H1 (cell line): ENCODE data around the gene PSMD12. TPM values are rescaled to one million over a fixed set of nuclear protein-coding genes. Genes with fewer than 3 reads are reported as not detected.
"Not testable (repeated sequence)": the region's sequence is repeated elsewhere in the genome, so short reads cannot be mapped to it uniquely, and the experiment has no call there.

Experiments
- CTCF ChIA-PET: fragments of 300-600 bp; sonication (Branson Sonifier 250); formaldehyde crosslinking; loops from one replicate; lab custom pipeline; 2021; ENCODE audit not compliant: partially characterized antibody; lab: Charles Lee
- POLR2A ChIA-PET: fragments of 300-600 bp; sonication (Branson Sonifier 250); formaldehyde crosslinking; loops from one replicate; lab custom pipeline; 2021; ENCODE audit warnings: inconsistent platforms; ENCODE audit not compliant: partially characterized antibody; lab: Charles Lee
- DNase-seq, 2 experiments: peaks; one replicate each; pipeline versions ENCODE4 v3.0.0 to v3.0.0-alpha.2; 2010 to 2022; ENCODE audit warnings: low spot score in 2 of 2, low read depth in 1 of 2, mixed read lengths in 1 of 2
- FAIRE-seq: peaks from 2 replicates; lab custom pipeline; 2011; peaks lifted over from hg19 to GRCh38; lab: Jason Lieb, UNC
- H2AFZ ChIP-seq: 2 replicates; pipeline ENCODE4 v1.8.1; 2012; ENCODE audit warnings: low read length, inconsistent platforms
- H2AK5ac ChIP-seq: 2 replicates; pipeline ENCODE4 v1.6.1; 2013; ENCODE audit warnings: low read depth, low read length
- H2BK120ac ChIP-seq: replicated peaks from 2 replicates; pipeline ENCODE3; 2013; ENCODE audit warnings: low read depth, low read length, inconsistent platforms
- H2BK12ac ChIP-seq: 2 replicates; pipeline ENCODE4 v1.6.1; 2013; ENCODE audit warnings: low read depth, low read length
- H2BK15ac ChIP-seq: 2 replicates; pipeline ENCODE4 v1.6.1; 2013; ENCODE audit warnings: low read length
- H2BK20ac ChIP-seq: 2 replicates; pipeline ENCODE4 v1.6.1; 2013; ENCODE audit warnings: low read length
- H2BK5ac ChIP-seq: 2 replicates; pipeline ENCODE4 v1.6.1; 2013; ENCODE audit warnings: low read depth, low read length
- H3K14ac ChIP-seq: 2 replicates; pipeline ENCODE4 v1.6.1; 2013; ENCODE audit warnings: inconsistent platforms; ENCODE audit not compliant: insufficient read length
- H3K18ac ChIP-seq: 2 replicates; pipeline ENCODE4 v1.6.1; 2013; ENCODE audit warnings: low read length; ENCODE audit errors: extremely low read depth
- H3K23ac ChIP-seq: 2 replicates; pipeline ENCODE4 v1.6.1; 2013; ENCODE audit warnings: inconsistent platforms; ENCODE audit not compliant: insufficient read length
- H3K23me2 ChIP-seq: 2 replicates; pipeline ENCODE4 v1.6.1; 2013; ENCODE audit warnings: low read depth, low read length
- H3K27ac ChIP-seq: 2 replicates; pipeline ENCODE4 v1.6.1; 2011; ENCODE audit warnings: low read depth, low read length, inconsistent platforms
- H3K27me3 ChIP-seq, 4 experiments: replicated peaks in 1 of 4; 1 replicate in 1 of 4; 2 replicates in 3 of 4; pipeline versions ENCODE4 v1.6.1 to v1.8.1; 2011 to 2013; ENCODE audit warnings: low read length in 3 of 4, mild to moderate bottlenecking in 3 of 4, inconsistent platforms in 2 of 4, mixed read lengths in 2 of 4, moderate library complexity in 1 of 4; ENCODE audit not compliant: control insufficient read depth in 3 of 4, insufficient read depth in 3 of 4; ENCODE audit errors: extremely low read depth in 1 of 4
- H3K36me3 ChIP-seq, 4 experiments: 2 replicates each; pipeline versions ENCODE4 v1.6.1 to v1.8.1; 2011 to 2013; ENCODE audit warnings: mild to moderate bottlenecking in 4 of 4, low read length in 3 of 4, moderate library complexity in 2 of 4, control low read depth in 1 of 4, inconsistent platforms in 1 of 4; ENCODE audit not compliant: insufficient read depth in 4 of 4, control insufficient read depth in 2 of 4
- H3K4ac ChIP-seq: replicated peaks from 2 replicates; pipeline ENCODE3; 2013; ENCODE audit warnings: low read length, low read depth, mixed read lengths, inconsistent platforms; ENCODE audit not compliant: insufficient read length
- H3K4me1 ChIP-seq, 4 experiments: replicated peaks in 1 of 4; 1 replicate in 1 of 4; 2 replicates in 3 of 4; pipeline versions ENCODE4 v1.6.1 to v1.8.1; 2011 to 2013; ENCODE audit warnings: low read length in 3 of 4, inconsistent platforms in 2 of 4, mixed read lengths in 1 of 4; ENCODE audit not compliant: insufficient read depth in 4 of 4, control insufficient read depth in 3 of 4
- H3K4me2 ChIP-seq, 2 experiments: 2 replicates each; pipeline versions ENCODE4 v1.6.1 to v1.8.1; 2011 to 2013; ENCODE audit warnings: low read depth in 2 of 2, low read length in 2 of 2, control low read depth in 1 of 2, inconsistent platforms in 1 of 2, mild to moderate bottlenecking in 1 of 2; ENCODE audit not compliant: insufficient read depth in 1 of 2
- H3K4me3 ChIP-seq, 4 experiments: fragments of 200-600, 300-600 bp in 1 of 4; sonication (generic), shearing (Covaris generic), sonication (Bioruptor Twin) in 1 of 4; 2 replicates each; pipeline versions ENCODE4 v1.5.1 to v1.8.1; 2011 to 2016; ENCODE audit warnings: low read length in 4 of 4, low read depth in 3 of 4, control low read depth in 2 of 4, inconsistent platforms in 2 of 4, mild to moderate bottlenecking in 2 of 4, mixed read lengths in 1 of 4, moderate library complexity in 1 of 4; ENCODE audit not compliant: insufficient read depth in 2 of 4; ENCODE audit errors: extremely low read depth in 1 of 4
- H3K56ac ChIP-seq: replicated peaks from 2 replicates; pipeline ENCODE3; 2013; ENCODE audit warnings: low read depth, mild to moderate bottlenecking, mixed read lengths, low read length, inconsistent platforms; ENCODE audit not compliant: insufficient read length
- H3K79me1 ChIP-seq: 2 replicates; pipeline ENCODE4 v1.6.1; 2013; ENCODE audit warnings: low read depth, low read length, control low read depth
- H3K79me2 ChIP-seq, 2 experiments: 2 replicates each; pipeline versions ENCODE4 v1.6.1 to v1.8.1; 2012 to 2013; ENCODE audit warnings: low read length in 2 of 2, mild to moderate bottlenecking in 2 of 2, inconsistent platforms in 1 of 2; ENCODE audit not compliant: insufficient read depth in 2 of 2, control insufficient read depth in 1 of 2
- H3K9ac ChIP-seq, 4 experiments: replicated peaks in 1 of 4; 1 replicate in 1 of 4; 2 replicates in 3 of 4; pipeline versions ENCODE4 v1.6.1 to v1.8.1; 2011 to 2013; ENCODE audit warnings: low read depth in 3 of 4, low read length in 3 of 4, control low read depth in 2 of 4, mild to moderate bottlenecking in 2 of 4, moderate library complexity in 2 of 4, inconsistent platforms in 1 of 4; ENCODE audit errors: extremely low read depth in 1 of 4
- H3K9me3 ChIP-seq, 2 experiments: 2 replicates each; pipeline versions ENCODE4 v1.6.1 to v1.8.1; 2012 to 2013; ENCODE audit warnings: mild to moderate bottlenecking in 2 of 2, moderate library complexity in 2 of 2, control low read depth in 1 of 2, inconsistent platforms in 1 of 2, low read depth in 1 of 2, low read length in 1 of 2, mixed read lengths in 1 of 2; ENCODE audit not compliant: insufficient read depth in 2 of 2
- H4K20me1 ChIP-seq, 2 experiments: replicated peaks in 1 of 2; 2 replicates each; pipeline versions ENCODE3 to v1.8.1; 2011 to 2013; ENCODE audit warnings: inconsistent platforms in 2 of 2, low read length in 2 of 2, mild to moderate bottlenecking in 1 of 2; ENCODE audit not compliant: insufficient read depth in 2 of 2, control insufficient read depth in 1 of 2
- H4K5ac ChIP-seq: 2 replicates; pipeline ENCODE4 v1.6.1; 2013; ENCODE audit warnings: low read length, low read depth, mixed read lengths, inconsistent platforms; ENCODE audit not compliant: insufficient read length
- H4K8ac ChIP-seq: 2 replicates; pipeline ENCODE4 v1.8.0; 2013; ENCODE audit warnings: mild to moderate bottlenecking, moderate library complexity, low read length, inconsistent platforms; ENCODE audit not compliant: insufficient read depth; ENCODE audit errors: extremely low read depth
- H4K91ac ChIP-seq: replicated peaks from 2 replicates; pipeline ENCODE3; 2013; ENCODE audit warnings: low read length, mixed read lengths, inconsistent platforms; ENCODE audit not compliant: insufficient read length
- WGBS, 2 experiments: shearing (Covaris generic) in 1 of 2; methylation state at CpG; one replicate each; pipeline versions ENCODE4 v1.1.6 to v1.1.7; 2013 to 2015; ENCODE audit warnings: low lambda C conversion rate in 2 of 2, mixed read lengths in 2 of 2, inconsistent platforms in 1 of 2, low coverage in 1 of 2, missing lambda C conversion rate in 1 of 2; ENCODE audit not compliant: insufficient replicate concordance in 2 of 2, insufficient coverage in 1 of 2, insufficient read length in 1 of 2; ENCODE audit errors: extremely low coverage in 1 of 2, missing lambda C conversion rate in 1 of 2; 5-methylcytosine and 5-hydroxymethylcytosine counted together
- polyA plus RNA-seq, 7 experiments: library from polyadenylated mRNA; depleted of rRNA in 3 of 7; stranded (reverse) in 5 of 7; unstranded in 2 of 7; fragments of >200 nt in 5 of 7; fragments of 200-250 nt in 2 of 7; gene quantifications; 1 replicate in 5 of 7; 2 replicates in 1 of 7; 4 replicates in 1 of 7; pipeline versions ENCODE4 v1.2.1 to v1.2.3, GENCODE V29; 2011 to 2013; ENCODE audit warnings: missing spikeins in 2 of 7, mixed read lengths in 2 of 7
- total RNA-seq: library from RNA; stranded (reverse); fragmentation: NEBNext Ultra II Directional; extraction: Animal tissue kit (Norgen Biotek cat#: 25700); gene quantifications from 2 replicates; pipeline ENCODE4 v1.2.1, GENCODE V29; 2021

Gene PSMD12
- total and polyA plus RNA-seq, 2 of the 8 experiments (the other 6 are each of a cell fraction or from before 2014, with no cell fraction given), result 14.0 to 82.4 TPM

DNA sequence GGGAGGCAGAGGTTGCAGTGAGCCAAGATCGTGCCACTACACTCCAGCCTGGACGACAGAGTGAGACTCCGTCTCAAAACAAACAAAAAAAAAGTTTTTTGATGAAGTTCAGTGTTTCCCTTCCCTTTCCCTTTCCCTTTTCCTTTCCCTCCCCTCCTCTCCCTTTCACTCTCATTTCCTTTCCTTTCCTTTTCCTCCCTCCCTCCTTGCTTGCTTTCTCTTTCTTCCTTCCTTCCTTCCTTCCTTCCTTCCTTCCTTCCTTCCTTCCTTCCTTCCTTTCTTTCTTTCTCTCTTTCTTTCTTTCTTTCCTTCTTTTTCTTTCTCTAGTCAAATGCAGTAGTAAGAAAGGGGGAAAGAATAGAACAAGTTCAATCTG, 42.1 kb upstream of the PSMD12 start:
- H3K27ac ChIP-seq, H3K9me3 ChIP-seq, H3K4me2 ChIP-seq, H3K56ac ChIP-seq, H4K91ac ChIP-seq, H3K4me1 ChIP-seq, H3K36me3 ChIP-seq, H3K14ac ChIP-seq, H3K4me3 ChIP-seq, H2AK5ac ChIP-seq, H3K18ac ChIP-seq, H2BK12ac ChIP-seq, DNase-seq, H2BK120ac ChIP-seq, H3K79me1 ChIP-seq, H4K20me1 ChIP-seq, H2AFZ ChIP-seq, FAIRE-seq, POLR2A ChIA-PET, H4K8ac ChIP-seq, H3K23me2 ChIP-seq, H3K4ac ChIP-seq, H2BK20ac ChIP-seq, H3K23ac ChIP-seq, H2BK5ac ChIP-seq, H2BK15ac ChIP-seq, H4K5ac ChIP-seq, H3K9ac ChIP-seq, H3K27me3 ChIP-seq: not testable (repeated sequence)
- peaks cover under 1 to 63% of the 10 kb centered on the region in 2 experiments; a peak in 3 of 4 replicates for H3K79me2 ChIP-seq
- CTCF ChIA-PET, result interaction anchor here (0.8 to 1.1 kb wide), 2 partner anchors 11 to 239 kb away, joined by 3 to 4 read pairs; no protein-coding TSS in a partner anchor
- WGBS, 2 experiments, result 98% methylated on average over 3 of the region's 3 CpGs; no CpG with 5 or more reads in 1 of the 2 experiments
